Prostate gland (tissue), 2 donors: ENCODE measurements around the gene COL9A3. TPM values are rescaled to one million over a fixed set of nuclear protein-coding genes. Genes with fewer than 3 reads are reported as not detected.
A peak's percentile ranks its signal among the peaks of the same experiment; 100 is the strongest.

Experiments
- DNase-seq: peaks from one replicate; pipeline ENCODE4 v3.0.0-alpha.2; 2019; ENCODE audit warnings: low spot score
- H3K27ac ChIP-seq, 2 donors: fragments of 200-600 bp; sonication (generic); 2 replicates each; pipeline ENCODE4 v1.5.1; 2017 to 2019
- H3K27me3 ChIP-seq: fragments of 200-600 bp; sonication (generic); replicated peaks from 2 replicates; pipeline ENCODE4 v1.5.1; 2019; ENCODE audit not compliant: insufficient read depth
- H3K36me3 ChIP-seq, 2 donors: fragments of 200-600 bp; sonication (generic); 1 replicate in 1 of 2; 2 replicates in 1 of 2; pipeline versions ENCODE4 v1.5.1 to v1.8.1; 2017 to 2019
- H3K4me1 ChIP-seq: fragments of 200-600 bp; sonication (generic); replicated peaks from 2 replicates; pipeline ENCODE4 v1.5.1; 2019
- H3K4me3 ChIP-seq, 2 donors: fragments of 200-600 bp; sonication (generic); 2 replicates each; pipeline ENCODE4 v1.5.1; 2017 to 2019
- H3K9me3 ChIP-seq: fragments of 200-600 bp; sonication (generic); 2 replicates; pipeline ENCODE4 v1.5.1; 2017
- POLR2A ChIP-seq: fragments of 450-650 bp; IDR thresholded peaks from one replicate; pipeline ENCODE4 v1.6.1; 2016; ENCODE audit warnings: antibody characterized with exemption, mild to moderate bottlenecking
- POLR2AphosphoS5 ChIP-seq: sonication (generic); formaldehyde crosslinking; IDR thresholded peaks from one replicate; pipeline ENCODE4 v1.6.1; 2017; ENCODE audit warnings: antibody characterized with exemption
- WGBS: methylation state at CpG from one replicate; pipeline ENCODE4 v1.1.5; 2018; 5-methylcytosine and 5-hydroxymethylcytosine counted together
- intact Hi-C: fragments of 100-400 bp; cut with DNase I; formaldehyde crosslinking; loops from one replicate; pipeline ENCODE4 v1.14.2; 2022
- total RNA-seq, 2 donors: library from RNA; depleted of rRNA; stranded (reverse); fragments of >200 nt; gene quantifications; one replicate each; pipeline ENCODE4 v1.1.0, GENCODE V29; 2016
- TF ChIP-seq, protein P1 (sequence below), 4 experiments: fragments of 200-600 bp in 2 of 4; fragments of 450-650 bp in 2 of 4; sonication (generic) in 2 of 4; IDR thresholded peaks; 1 replicate in 3 of 4; 2 replicates in 1 of 4; pipeline ENCODE4 v1.5.1; 2016 to 2019; ENCODE audit warnings: antibody characterized with exemption in 4 of 4, mild to moderate bottlenecking in 2 of 4, moderate library complexity in 2 of 4

The COL9A3 gene
- total RNA-seq, 2 donors from 2014 or later: 5.8 to 6.5 TPM

DNA sequence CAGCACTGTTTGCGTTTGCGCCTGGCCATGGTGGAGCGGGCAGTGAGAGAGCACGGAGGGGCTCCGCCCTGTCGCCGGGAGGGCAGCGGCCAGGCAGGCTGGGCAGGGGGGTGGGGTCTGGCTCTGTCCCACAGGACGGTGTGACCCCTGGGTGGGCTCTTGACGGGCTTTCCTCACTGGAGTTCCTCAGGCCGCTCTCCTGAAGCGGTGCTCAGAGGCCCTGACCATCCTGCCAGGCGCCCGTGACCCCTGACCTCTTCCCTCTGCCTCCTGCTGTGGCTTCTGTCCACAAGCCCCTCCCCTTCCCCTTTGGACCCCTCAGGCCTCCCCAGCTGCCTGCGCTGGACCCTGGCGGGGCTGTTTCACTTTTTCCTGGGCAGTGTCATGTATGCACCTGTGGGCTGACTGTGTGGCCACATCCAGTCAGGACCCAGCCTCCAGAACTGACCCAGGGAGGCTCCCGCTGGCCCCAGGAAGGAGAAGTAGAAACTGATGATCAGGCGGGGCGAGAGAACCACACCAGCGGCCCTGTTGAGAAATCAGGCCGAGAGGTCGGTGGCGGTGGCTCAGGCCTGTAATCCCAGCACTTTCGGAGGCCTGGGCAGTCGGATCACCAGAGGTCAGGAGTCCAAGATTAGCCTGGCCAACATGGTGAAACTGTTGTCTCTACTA, 11.0 kb upstream of the COL9A3 start:
- H3K36me3 ChIP-seq: peaks cover 0 to 31% of the 10 kb centered on the region in 2 donors
- 33% methylated on average over 25 of the region's 25 CpGs for WGBS
- H3K4me1 ChIP-seq: no peaks in the 10 kb centered on the region
- no peak for TF ChIP-seq POLR2AphosphoS5
- no peak for TF ChIP-seq POLR2A
- TF ChIP-seq, protein P1, sequence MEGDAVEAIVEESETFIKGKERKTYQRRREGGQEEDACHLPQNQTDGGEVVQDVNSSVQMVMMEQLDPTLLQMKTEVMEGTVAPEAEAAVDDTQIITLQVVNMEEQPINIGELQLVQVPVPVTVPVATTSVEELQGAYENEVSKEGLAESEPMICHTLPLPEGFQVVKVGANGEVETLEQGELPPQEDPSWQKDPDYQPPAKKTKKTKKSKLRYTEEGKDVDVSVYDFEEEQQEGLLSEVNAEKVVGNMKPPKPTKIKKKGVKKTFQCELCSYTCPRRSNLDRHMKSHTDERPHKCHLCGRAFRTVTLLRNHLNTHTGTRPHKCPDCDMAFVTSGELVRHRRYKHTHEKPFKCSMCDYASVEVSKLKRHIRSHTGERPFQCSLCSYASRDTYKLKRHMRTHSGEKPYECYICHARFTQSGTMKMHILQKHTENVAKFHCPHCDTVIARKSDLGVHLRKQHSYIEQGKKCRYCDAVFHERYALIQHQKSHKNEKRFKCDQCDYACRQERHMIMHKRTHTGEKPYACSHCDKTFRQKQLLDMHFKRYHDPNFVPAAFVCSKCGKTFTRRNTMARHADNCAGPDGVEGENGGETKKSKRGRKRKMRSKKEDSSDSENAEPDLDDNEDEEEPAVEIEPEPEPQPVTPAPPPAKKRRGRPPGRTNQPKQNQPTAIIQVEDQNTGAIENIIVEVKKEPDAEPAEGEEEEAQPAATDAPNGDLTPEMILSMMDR (IDR thresholded peaks at IDR 0.05): no peak
- H3K4me3 ChIP-seq: peak overlapping the region; percentile 92 to 100
- H3K9me3 ChIP-seq: no peaks in the 10 kb centered on the region
- no peaks in the 10 kb centered on the region for H3K27me3 ChIP-seq
- no peak for DNase-seq
- H3K27ac ChIP-seq: peak overlapping the region; percentile 89 to 91
- intact Hi-C loops: loop anchor here (5.0 to 10.0 kb wide), 2 partner anchors 139 to 301 kb away; no protein-coding TSS in a partner anchor

DNA sequence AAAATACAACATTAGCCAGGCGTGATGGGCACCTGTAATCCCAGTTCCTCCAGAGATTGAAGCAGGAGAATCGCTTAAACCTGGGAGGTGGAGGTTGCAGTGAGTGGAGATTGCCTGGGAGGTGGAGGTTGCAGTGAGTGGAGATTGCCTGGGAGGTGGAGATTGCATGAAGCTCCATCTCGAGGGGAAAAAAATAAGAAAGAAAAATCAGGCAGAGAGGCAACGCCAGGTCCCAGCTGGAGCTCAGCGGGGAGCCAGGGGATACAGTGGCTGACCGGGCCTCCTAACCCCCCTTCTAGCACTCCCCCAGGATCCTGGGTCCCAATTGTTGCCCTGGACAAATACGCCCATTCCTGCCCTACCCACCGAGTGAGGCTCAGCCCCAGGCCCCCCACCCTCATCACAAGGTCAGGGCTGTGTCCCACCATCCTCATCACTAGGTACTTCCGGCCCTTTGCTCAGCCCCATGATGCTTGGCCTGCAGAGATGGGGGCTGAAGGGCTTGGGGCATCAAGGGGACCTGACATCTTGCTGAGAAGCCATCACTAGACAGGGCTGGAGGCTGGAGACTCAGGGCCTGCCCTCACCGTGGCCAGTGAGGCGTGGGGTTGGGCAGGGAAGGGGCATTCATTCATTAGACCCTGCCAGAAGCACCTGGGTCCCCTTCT, 10.3 kb upstream of the COL9A3 start:
- TF ChIP-seq POLR2A (no peak), POLR2AphosphoS5 (no peak)
- TF ChIP-seq, protein P1 (IDR thresholded peaks at IDR 0.05): no peak
- no peaks in the 10 kb centered on the region for H3K4me1 ChIP-seq
- no peaks in the 10 kb centered on the region for H3K9me3 ChIP-seq
- 65% methylated on average over 11 of the region's 11 CpGs for WGBS
- H3K4me3 ChIP-seq: no peak overlapping the region
- intact Hi-C loops: loop anchor here (5.0 to 10.0 kb wide), 2 partner anchors 139 to 302 kb away; no protein-coding TSS in a partner anchor
- H3K27me3 ChIP-seq: no peaks in the 10 kb centered on the region
- H3K27ac ChIP-seq: no peak overlapping the region
- peaks cover under 1 to 33% of the 10 kb centered on the region in 2 donors for H3K36me3 ChIP-seq
- DNase-seq: no peak

DNA sequence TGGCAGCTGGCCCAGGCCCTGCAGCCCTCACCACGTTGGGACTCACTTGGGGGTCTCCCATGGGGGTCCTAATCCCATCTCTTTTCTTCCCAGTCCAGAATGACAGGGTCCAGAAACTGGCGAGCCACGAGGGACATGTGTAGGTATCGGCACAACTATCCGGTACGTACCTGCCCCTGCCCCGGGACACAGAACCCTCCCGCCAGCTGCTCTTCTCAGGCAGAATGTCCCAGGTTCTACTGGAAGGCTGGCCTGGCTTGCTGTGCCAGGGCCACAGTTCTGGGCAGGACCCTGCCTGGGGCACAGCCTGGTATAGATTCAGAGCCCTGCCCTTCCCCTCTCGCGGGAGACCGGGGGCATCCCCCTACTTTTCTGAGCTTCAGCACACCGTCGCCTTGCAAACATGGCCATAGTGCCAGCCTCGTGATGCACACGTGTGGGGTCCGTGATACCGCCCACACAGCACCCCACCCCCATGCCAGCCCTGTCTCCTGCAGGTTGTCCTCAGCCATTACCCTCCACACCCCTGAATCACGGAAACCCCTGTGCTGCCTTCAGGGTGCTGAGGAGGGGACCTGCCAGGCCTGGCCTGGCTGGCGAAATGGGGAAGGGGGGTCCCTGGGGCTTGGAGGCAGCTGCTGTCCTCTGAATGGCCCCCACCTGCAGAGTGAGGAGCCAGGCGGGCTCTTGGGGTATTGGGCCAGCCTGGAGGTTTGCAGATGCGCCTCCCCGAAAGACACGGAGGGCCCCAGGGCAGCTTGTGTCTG, 9.2 kb upstream of the COL9A3 start:
- intact Hi-C loops: loop anchor here (5.0 to 10.0 kb wide), 2 partner anchors 140 to 303 kb away; no protein-coding TSS in a partner anchor
- 89% methylated on average over 23 of the region's 23 CpGs for WGBS
- TF ChIP-seq, protein P1 (IDR thresholded peaks at IDR 0.05): no peak
- no peak for TF ChIP-seq POLR2AphosphoS5
- TF ChIP-seq POLR2A: no peak

DNA sequence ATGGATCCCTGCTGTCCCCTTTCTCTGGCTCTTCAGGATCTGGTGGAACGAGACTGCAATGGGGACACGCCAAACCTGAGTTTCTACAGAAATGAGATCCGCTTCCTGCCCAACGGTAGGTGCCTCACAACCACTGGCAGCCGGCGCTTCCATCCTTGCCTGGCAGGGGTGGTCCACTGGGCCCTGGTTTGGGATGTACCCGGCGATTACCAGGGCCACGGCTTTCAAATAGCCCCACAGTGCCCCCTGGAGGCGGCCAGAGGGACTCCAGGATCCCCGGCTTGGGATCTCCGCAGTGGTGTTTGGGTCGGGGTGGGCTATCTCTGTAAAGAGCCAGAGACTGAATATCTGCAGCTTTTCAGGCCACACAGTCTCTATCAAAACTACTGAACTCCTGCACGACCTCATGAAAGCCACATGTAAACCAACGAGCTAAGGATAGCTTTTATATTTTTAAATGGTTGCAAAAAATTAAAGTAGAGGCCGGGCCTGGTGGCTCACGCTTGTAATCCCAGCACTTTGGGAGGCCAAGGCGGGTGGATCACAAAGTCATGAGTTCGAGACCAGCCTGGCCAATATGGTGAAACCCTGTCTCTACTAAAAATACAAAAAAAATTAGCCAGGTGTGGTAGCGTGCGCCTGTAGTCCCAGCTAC, 8.5 kb upstream of the COL9A3 start:
- peaks cover 8 to 33% of the 10 kb centered on the region in 2 donors for H3K36me3 ChIP-seq
- no peaks in the 10 kb centered on the region for H3K4me1 ChIP-seq
- H3K27ac ChIP-seq: no peak overlapping the region
- no peaks in the 10 kb centered on the region for H3K9me3 ChIP-seq
- 37% methylated on average over 21 of the region's 21 CpGs for WGBS
- TF ChIP-seq, protein P1 (IDR thresholded peaks at IDR 0.05): peak; percentile 67 to 81 (median 78)
- no peak for TF ChIP-seq POLR2A
- no peak overlapping the region for H3K4me3 ChIP-seq
- DNase-seq: no peak
- intact Hi-C loops: loop anchor here (5.0 to 10.0 kb wide), 2 partner anchors 141 to 304 kb away; no protein-coding TSS in a partner anchor
- no peaks in the 10 kb centered on the region for H3K27me3 ChIP-seq

More for the DNA sequence above, 9.2 kb upstream of the COL9A3 start:
- H3K36me3 ChIP-seq: peaks cover 8 to 33% of the 10 kb centered on the region in 2 donors
- no peaks in the 10 kb centered on the region for H3K27me3 ChIP-seq
- no peak for DNase-seq
- H3K4me3 ChIP-seq: no peak overlapping the region
- H3K27ac ChIP-seq: no peak overlapping the region
- no peaks in the 10 kb centered on the region for H3K9me3 ChIP-seq
- no peaks in the 10 kb centered on the region for H3K4me1 ChIP-seq
